Measurements from ENCODE around the gene MAPK8IP1.
A peak's percentile ranks its signal among the peaks of the same experiment; 100 is the strongest.
"Not testable (repeated sequence)": the region's sequence is repeated elsewhere in the genome, so short reads cannot be mapped to it uniquely, and the experiment has no call there.

MAPK8IP1 gene

GRCh38 chr11:45890886-45891550 is 5.6 kb downstream of the MAPK8IP1 start:
- DNase-seq (ENCODE audit: low read depth) = no peak

- DNase-seq (ENCODE audit: low read depth) = no peak
Measured at GRCh38 chr11:45892856-45893255, 7.4 kb downstream of the MAPK8IP1 start.

GRCh38 chr11:45894555-45895247 is 9.2 kb downstream of the MAPK8IP1 start:
- DNase-seq (ENCODE audit: low read depth) = no peak

- no peak for DNase-seq (ENCODE audit: low read depth)
Measured at GRCh38 chr11:45895553-45896259, 10.3 kb downstream of the MAPK8IP1 start.

- no peak for DNase-seq (ENCODE audit: low read depth)
Measured at GRCh38 chr11:45896422-45896984, 11.1 kb downstream of the MAPK8IP1 start.

- DNase-seq (ENCODE audit: low read depth) = no peak
Measured at GRCh38 chr11:45897556-45897955, 12.1 kb downstream of the MAPK8IP1 start.

GRCh38 chr11:45899086-45899447 is 13.6 kb downstream of the MAPK8IP1 start:
- no peak for DNase-seq (ENCODE audit: low read depth)

- peak; percentile 81 for DNase-seq (ENCODE audit: low read depth)
Measured at GRCh38 chr11:45899448-45900174, 14.2 kb downstream of the MAPK8IP1 start.

- DNase-seq (ENCODE audit: low read depth) = not testable (repeated sequence)
Measured at GRCh38 chr11:45900175-45900800, 14.8 kb downstream of the MAPK8IP1 start.

GRCh38 chr11:45900916-45901617 is 15.6 kb downstream of the MAPK8IP1 start:
- DNase-seq (ENCODE audit: low read depth) = no peak

- DNase-seq (ENCODE audit: low read depth) = no peak
Measured at GRCh38 chr11:45901626-45902025, 16.2 kb downstream of the MAPK8IP1 start.

GRCh38 chr11:45902452-45903380 is 17.3 kb downstream of the MAPK8IP1 start:
- DNase-seq (ENCODE audit: low read depth) = no peak

GRCh38 chr11:45904309-45904915 is 19.0 kb downstream of the MAPK8IP1 start:
- no peak for DNase-seq (ENCODE audit: low read depth)

- DNase-seq (ENCODE audit: low read depth) = no peak
Measured at GRCh38 chr11:45905095-45905494, 19.6 kb downstream of the MAPK8IP1 start.

GRCh38 chr11:45905576-45905975 is 20.1 kb downstream of the MAPK8IP1 start:
- DNase-seq (ENCODE audit: low read depth) = not testable (repeated sequence)

GRCh38 chr11:45906096-45906682 is 20.7 kb downstream of the MAPK8IP1 start:
- no peak for DNase-seq (ENCODE audit: low read depth)

GRCh38 chr11:45906965-45907611 is 21.6 kb downstream of the MAPK8IP1 start, which contains the start of gene FREY1:
TSS of gene FREY1 (minus strand) at chr11:45907271. CDS start at chr11:45907245, 26 bp downstream.
- peak; percentile 40 for DNase-seq (ENCODE audit: low read depth)

- DNase-seq (ENCODE audit: low read depth) = no peak
Measured at GRCh38 chr11:45907911-45908370, 22.5 kb downstream of the MAPK8IP1 start.

Data from amniotic epithelial cell (primary cell).